K562 (cell line): ENCODE measurements around the gene MT1M. TPM values are rescaled to one million over a fixed set of nuclear protein-coding genes. Genes with fewer than 3 reads are reported as not detected.

Experiments used
- ATAC-seq: fragments of 200-7000 bp; cut with Tn5 transposase; 3 replicates; pipeline ENCODE4 v1.9.1; 2020; ENCODE audit warnings: moderate library complexity
- BruUV-seq: library from RNA; stranded (reverse); fragments of 400-500 nt; replicated peaks from 2 replicates; lab custom pipeline; 2021; lab: Mats Ljungman, UMichigan
- CTCF ChIA-PET: fragments of 300-600 bp; formaldehyde crosslinking; extraction: SDS; loops from one replicate; lab custom pipeline; 2021; ENCODE audit warnings: low intra/inter-chr PET ratio; lab: Yijun Ruan, JAX
- POLR2A ChIA-PET: fragments of 300-600, 350-650 bp; sonication (Branson Sonifier 250); formaldehyde crosslinking; extraction: SDS; loops from one replicate; lab custom pipeline; 2021; ENCODE audit warnings: antibody characterized with exemption, inconsistent platforms; lab: Yijun Ruan, JAX
- DNase-seq, 4 experiments: peaks; one replicate each; pipeline versions ENCODE4 v3.0.0 to v3.0.0-alpha.2; 2011 to 2018; ENCODE audit warnings: low spot score in 3 of 4, mixed read lengths in 3 of 4; ENCODE audit errors: extremely low read depth in 1 of 4
- FAIRE-seq: peaks from 2 replicates; lab custom pipeline; 2011; peaks lifted over from hg19 to GRCh38; lab: Jason Lieb, UNC
- H2AFZ ChIP-seq: 2 replicates; pipeline ENCODE4 v1.6.0; 2011; ENCODE audit warnings: low read depth, low read length, control low read depth, inconsistent platforms
- H3K27ac ChIP-seq: fragments of 200-600 bp; 3 replicates; pipeline ENCODE4 v1.8.0; 2011; ENCODE audit warnings: low read depth, mild to moderate bottlenecking, control low read depth, inconsistent platforms, low read length, moderate library complexity, mixed read lengths; ENCODE audit errors: extremely low read depth
- H3K27me3 ChIP-seq, 2 experiments: fragments of 300-600 bp in 1 of 2; 2 replicates in 1 of 2; 3 replicates in 1 of 2; pipeline versions ENCODE4 v1.6.0 to v1.8.0; 2011; ENCODE audit warnings: inconsistent platforms in 2 of 2, low read length in 2 of 2, mild to moderate bottlenecking in 1 of 2, mixed read lengths in 1 of 2, moderate library complexity in 1 of 2; ENCODE audit not compliant: control insufficient read depth in 2 of 2, insufficient read depth in 2 of 2
- H3K36me3 ChIP-seq: fragments of 300-600 bp; 3 replicates; pipeline ENCODE4 v1.8.0; 2011; ENCODE audit warnings: mild to moderate bottlenecking, low read length, inconsistent platforms; ENCODE audit not compliant: control insufficient read depth, insufficient read depth
- H3K4me1 ChIP-seq, 2 experiments: fragments of 200-600 bp in 1 of 2; replicated peaks in 1 of 2; 2 replicates in 1 of 2; 3 replicates in 1 of 2; pipeline versions ENCODE4 v1.5.1 to v1.8.0; 2011; ENCODE audit warnings: inconsistent platforms in 2 of 2, low read length in 2 of 2, mild to moderate bottlenecking in 1 of 2, mixed read lengths in 1 of 2, moderate library complexity in 1 of 2; ENCODE audit not compliant: control insufficient read depth in 2 of 2, insufficient read depth in 2 of 2
- H3K4me2 ChIP-seq: 2 replicates; pipeline ENCODE4 v1.6.1; 2011; ENCODE audit warnings: low read length, control low read depth, inconsistent platforms, mixed read lengths; ENCODE audit not compliant: insufficient read depth
- H3K4me3 ChIP-seq: fragments of 200-600 bp; sonication (generic), shearing (Covaris generic); 2 replicates; pipeline ENCODE4 v1.5.1; 2016; ENCODE audit warnings: control low read depth, inconsistent platforms
- H3K79me2 ChIP-seq: fragments of 200-600 bp; 3 replicates; pipeline ENCODE4 v1.8.0; 2011; ENCODE audit warnings: low read length, inconsistent platforms; ENCODE audit not compliant: control insufficient read depth, insufficient read depth
- H3K9ac ChIP-seq, 2 experiments: 2 replicates each; pipeline versions ENCODE4 v1.6.0 to v1.6.1; 2011; ENCODE audit warnings: low read depth in 2 of 2, low read length in 2 of 2, control low read depth in 1 of 2, inconsistent platforms in 1 of 2, mild to moderate bottlenecking in 1 of 2, mixed read lengths in 1 of 2; ENCODE audit not compliant: insufficient read depth in 1 of 2
- H3K9me1 ChIP-seq: one replicate; pipeline ENCODE4 v1.6.0; 2011; ENCODE audit warnings: inconsistent platforms, mild to moderate bottlenecking, low read length, moderate library complexity; ENCODE audit not compliant: control insufficient read depth, insufficient read depth
- H3K9me3 ChIP-seq: replicated peaks from 2 replicates; pipeline ENCODE4 v1.5.1; 2011; ENCODE audit warnings: low read depth, low read length, inconsistent platforms; ENCODE audit not compliant: control insufficient read depth, insufficient read depth
- H4K20me1 ChIP-seq: replicated peaks from 2 replicates; pipeline ENCODE4 v1.6.1; 2011; ENCODE audit warnings: low read length, inconsistent platforms, mixed read lengths; ENCODE audit not compliant: control insufficient read depth, insufficient read depth
- BCOR ChIP-seq: fragments of 450-650 bp; IDR thresholded peaks from 2 replicates; pipeline ENCODE4 v1.6.1; 2016
- PHB ChIP-seq: fragments of 250-450 bp; sonication (Bioruptor Pico); IDR thresholded peaks from 2 replicates; pipeline ENCODE4 v1.5.0; 2021
- RBM25 ChIP-seq: fragments of 200-400 bp; formaldehyde crosslinking; IDR thresholded peaks from 2 replicates; pipeline ENCODE4 v1.6.1; 2018; ENCODE audit warnings: low read length, low read depth, moderate library complexity; ENCODE audit not compliant: severe bottlenecking
- TARDBP ChIP-seq: fragments of 450-650 bp; IDR thresholded peaks from 2 replicates; pipeline ENCODE4 v1.6.1; 2016
- ZFP36 ChIP-seq: fragments of 150-350 bp; IDR thresholded peaks from 2 replicates; pipeline ENCODE4 v1.6.1; 2018; ENCODE audit warnings: low read length, low read depth; ENCODE audit not compliant: partially characterized antibody
- ZNF589 ChIP-seq: fragments of 200-800 bp; sonication (Bioruptor generic); IDR thresholded peaks from 2 replicates; pipeline ENCODE4 v1.6.1; 2016; ENCODE audit warnings: low read depth, missing genetic modification characterization, missing compliant biosample characterization
- WGBS: fragments of 100-300 bp; shearing (Covaris generic); methylation state at CpG from one replicate; pipeline ENCODE4 v1.1.6; 2016; ENCODE audit warnings: low coverage, mixed read lengths; ENCODE audit not compliant: insufficient coverage; ENCODE audit errors: missing lambda C conversion rate; 5-methylcytosine and 5-hydroxymethylcytosine counted together
- in situ Hi-C: fragments of 300-500 bp; cut with MboI; formaldehyde crosslinking; loops from 4 replicates; pipeline ENCODE4 v1.15.0; 2018; ENCODE audit warnings: inconsistent platforms, mixed read lengths
- intact Hi-C: fragments of 100-400 bp; cut with micrococcal nuclease; formaldehyde crosslinking; loops from 2 replicates; pipeline ENCODE4 v1.14.2; 2022
- polyA plus RNA-seq, 8 experiments: library from polyadenylated mRNA; depleted of rRNA in 4 of 8; stranded (reverse) in 5 of 8; unstranded in 3 of 8; fragments of >200 nt; fragmentation: Nextera tagmentation in 2 of 8; fragmentation: Illumina TruSeq in 1 of 8; extraction: Ambion mirVana in 2 of 8; extraction: Trizol in 1 of 8; gene quantifications; 2 replicates each; pipeline versions ENCODE4 v1.2.1 to v1.2.3, GENCODE V29; 2011 to 2014; ENCODE audit warnings: inconsistent platforms in 1 of 8, missing spikeins in 1 of 8
- total RNA-seq, 7 experiments: library from RNA; depleted of rRNA in 6 of 7; stranded (reverse); fragments of >200 nt in 6 of 7; fragmentation: Illumina TruSeq in 2 of 7; extraction: Trizol in 2 of 7; gene quantifications; 2 replicates each; pipeline versions ENCODE4 v1.2.1 to v1.2.3, GENCODE V29; 2011 to 2021; ENCODE audit warnings: low replicate concordance in 1 of 7
- TF ChIP-seq, protein P1 (sequence below): fragments of 200-800 bp; sonication (Bioruptor generic); IDR thresholded peaks from 2 replicates; pipeline ENCODE4 v1.6.1; 2017; ENCODE audit warnings: missing genetic modification characterization, missing compliant biosample characterization
- TF ChIP-seq, protein P2 (sequence below): sonication (generic); formaldehyde crosslinking; IDR thresholded peaks from 2 replicates; pipeline ENCODE4 v1.8.1; 2022; ENCODE audit warnings: missing genetic modification reagents
- TF ChIP-seq, protein P3 (sequence below): sonication (generic); formaldehyde crosslinking; IDR thresholded peaks from 2 replicates; pipeline ENCODE4 v1.8.0; 2022; ENCODE audit warnings: mild to moderate bottlenecking, low read depth, missing genetic modification reagents

MT1M gene
- total and polyA plus RNA-seq, 9 of the 15 experiments (the other 6 are each of a cell fraction or from before 2014, with no cell fraction given) = not detected

DNA sequence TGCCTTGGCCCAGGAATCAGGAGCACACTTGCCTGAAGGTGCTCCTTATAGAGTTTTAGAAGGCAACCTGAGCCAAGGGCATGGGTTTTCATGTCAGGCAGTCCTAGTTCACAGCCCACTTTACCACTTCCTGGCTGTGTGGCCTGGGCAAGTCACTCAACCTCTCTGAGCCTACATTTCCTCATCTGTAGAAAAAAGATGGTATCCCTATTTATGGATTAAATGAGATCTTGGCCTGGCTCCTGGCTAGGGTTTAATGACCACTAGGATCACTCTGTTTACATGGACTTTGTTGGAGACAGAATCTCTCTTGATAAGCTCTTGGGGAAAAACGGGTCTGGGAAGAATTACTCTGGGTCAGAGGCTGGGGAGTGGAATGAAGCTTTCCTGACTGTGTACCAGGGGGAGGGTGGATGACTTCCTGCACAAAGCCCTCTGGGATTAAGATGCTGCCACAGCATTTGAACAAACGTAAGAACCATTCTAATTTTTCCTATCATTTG lies 21.8 kb upstream of the MT1M start:
- no peak overlapping the region for H3K27ac ChIP-seq
- H3K27me3 ChIP-seq = peaks cover 0 to 6% of the 10 kb centered on the region in 2 experiments; a peak in 2 of 5 replicates
- DNase-seq = no peak
- in situ Hi-C loops = no loop called here
- H3K4me2 ChIP-seq = peak overlapping the region; percentile 78; the same call in 1 of the 2 replicates
- H3K9me3 ChIP-seq = no peaks in the 10 kb centered on the region
- FAIRE-seq = no peak
- no peaks in the 10 kb centered on the region for H3K79me2 ChIP-seq
- ChIA-PET POLR2A (interaction anchor here (0.6 to 0.8 kb wide), 2 partner anchors 79 to 227 kb away, joined by 3 read pairs; no protein-coding TSS in a partner anchor), CTCF (no interaction called here)
- peak overlapping the region; percentile 97 for H2AFZ ChIP-seq
- 43% methylated on average over 2 of the region's 2 CpGs for WGBS
- no TSS peak for BruUV-seq
- peak; percentile 63 for TF ChIP-seq ZFP36
- no peak for TF ChIP-seq TARDBP
- TF ChIP-seq, protein P1, sequence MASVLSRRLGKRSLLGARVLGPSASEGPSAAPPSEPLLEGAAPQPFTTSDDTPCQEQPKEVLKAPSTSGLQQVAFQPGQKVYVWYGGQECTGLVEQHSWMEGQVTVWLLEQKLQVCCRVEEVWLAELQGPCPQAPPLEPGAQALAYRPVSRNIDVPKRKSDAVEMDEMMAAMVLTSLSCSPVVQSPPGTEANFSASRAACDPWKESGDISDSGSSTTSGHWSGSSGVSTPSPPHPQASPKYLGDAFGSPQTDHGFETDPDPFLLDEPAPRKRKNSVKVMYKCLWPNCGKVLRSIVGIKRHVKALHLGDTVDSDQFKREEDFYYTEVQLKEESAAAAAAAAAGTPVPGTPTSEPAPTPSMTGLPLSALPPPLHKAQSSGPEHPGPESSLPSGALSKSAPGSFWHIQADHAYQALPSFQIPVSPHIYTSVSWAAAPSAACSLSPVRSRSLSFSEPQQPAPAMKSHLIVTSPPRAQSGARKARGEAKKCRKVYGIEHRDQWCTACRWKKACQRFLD (CRISPR knock-in tag) = no peak
- TF ChIP-seq ZNF589 (CRISPR knock-in tag) = 0 out of 2 replicates have a peak, but pooled peaks have one; percentile 6
- TF ChIP-seq RBM25 = peak; percentile 66
- TF ChIP-seq PHB (CRISPR knock-in tag) = no peak
- TF ChIP-seq, protein P2, sequence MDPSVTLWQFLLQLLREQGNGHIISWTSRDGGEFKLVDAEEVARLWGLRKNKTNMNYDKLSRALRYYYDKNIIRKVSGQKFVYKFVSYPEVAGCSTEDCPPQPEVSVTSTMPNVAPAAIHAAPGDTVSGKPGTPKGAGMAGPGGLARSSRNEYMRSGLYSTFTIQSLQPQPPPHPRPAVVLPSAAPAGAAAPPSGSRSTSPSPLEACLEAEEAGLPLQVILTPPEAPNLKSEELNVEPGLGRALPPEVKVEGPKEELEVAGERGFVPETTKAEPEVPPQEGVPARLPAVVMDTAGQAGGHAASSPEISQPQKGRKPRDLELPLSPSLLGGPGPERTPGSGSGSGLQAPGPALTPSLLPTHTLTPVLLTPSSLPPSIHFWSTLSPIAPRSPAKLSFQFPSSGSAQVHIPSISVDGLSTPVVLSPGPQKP (CRISPR knock-in tag) = no peak
- peak; percentile 66 for TF ChIP-seq BCOR
- TF ChIP-seq, protein P3, sequence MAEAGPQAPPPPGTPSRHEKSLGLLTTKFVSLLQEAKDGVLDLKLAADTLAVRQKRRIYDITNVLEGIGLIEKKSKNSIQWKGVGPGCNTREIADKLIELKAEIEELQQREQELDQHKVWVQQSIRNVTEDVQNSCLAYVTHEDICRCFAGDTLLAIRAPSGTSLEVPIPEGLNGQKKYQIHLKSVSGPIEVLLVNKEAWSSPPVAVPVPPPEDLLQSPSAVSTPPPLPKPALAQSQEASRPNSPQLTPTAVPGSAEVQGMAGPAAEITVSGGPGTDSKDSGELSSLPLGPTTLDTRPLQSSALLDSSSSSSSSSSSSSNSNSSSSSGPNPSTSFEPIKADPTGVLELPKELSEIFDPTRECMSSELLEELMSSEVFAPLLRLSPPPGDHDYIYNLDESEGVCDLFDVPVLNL = no peak
- TF ChIP-seq, all 486 proteins: peak for 4
- peaks cover 27 to 29% of the 10 kb centered on the region in 2 experiments for H3K4me1 ChIP-seq
- intact Hi-C loops = no loop called here
- no peaks in the 10 kb centered on the region for H3K9me1 ChIP-seq
- ATAC-seq = no peak
- H3K36me3 ChIP-seq = no peaks in the 10 kb centered on the region
- H3K9ac ChIP-seq = no peak overlapping the region; a peak in 1 of 4 replicates
- no peak overlapping the region for H3K4me3 ChIP-seq
- no peaks in the 10 kb centered on the region for H4K20me1 ChIP-seq
